ENCODE data around the gene KNSTRN. TPM values are rescaled to one million over a fixed set of nuclear protein-coding genes. Genes with fewer than 3 reads are reported as not detected.

KNSTRN gene
- total RNA-seq, 1 experiment from 2014 or later: 115 TPM

- H3K36me3 ChIP-seq (ENCODE audit: low read depth, low read length): no peaks in the 10 kb centered on the region
- no TSS peak for BruUV-seq (replicated peaks)
- no peak overlapping the region for H2AFZ ChIP-seq (ENCODE audit: low read length)
- H3K9ac ChIP-seq (ENCODE audit: low read length): no peak overlapping the region
- DNase-seq (no peak), ATAC-seq (no peak)
- H4K20me1 ChIP-seq (ENCODE audit: low read length): no peaks in the 10 kb centered on the region
- H3K79me2 ChIP-seq (ENCODE audit: low read length): no peaks in the 10 kb centered on the region
- no peaks in the 10 kb centered on the region for H3F3A ChIP-seq (ENCODE audit: low read length, unreplicated experiment)
- POLR2A ChIA-PET (ENCODE audit: unreplicated experiment): no interaction called here
- H3K27me3 ChIP-seq (ENCODE audit: low read length): no peaks in the 10 kb centered on the region
- CTCF ChIA-PET: interaction anchor here (0.5 kb wide), 1 partner anchor 18 kb away, joined by 4 read pairs; no protein-coding TSS in a partner anchor
- H3K4me2 ChIP-seq (ENCODE audit: low read length): peak overlapping the region; percentile 99; the same call in 1 of the 2 replicates
- peaks cover 8% of the 10 kb centered on the region; the same call in 1 of the 2 replicates for H3K4me1 ChIP-seq (ENCODE audit: insufficient read depth, low read length)
- H3K9me3 ChIP-seq (ENCODE audit: low read length): no peaks in the 10 kb centered on the region
- no peak for TF ChIP-seq EZH2phosphoT487 (IDR thresholded peaks at IDR 0.05; ENCODE audit: borderline replicate concordance, low read length)
- no peak for TF ChIP-seq EZH2 (IDR thresholded peaks at IDR 0.05; ENCODE audit: low read length, unreplicated experiment)
- no peak for TF ChIP-seq CTCF (conservative IDR thresholded peaks at IDR 0.05; ENCODE audit: low read depth, low read length)
- no peak overlapping the region for H3K4me3 ChIP-seq (ENCODE audit: low read length)
- H3K9me2 ChIP-seq (replicated peaks; ENCODE audit: low read length): no peaks in the 10 kb centered on the region
- intact Hi-C loops (cut with micrococcal nuclease): no loop called here
- no peak overlapping the region for H3K27ac ChIP-seq (ENCODE audit: low read length)
Measured at GRCh38 chr15:40357246-40357645, 25.3 kb upstream of the KNSTRN start.

- POLR2A ChIA-PET (ENCODE audit: unreplicated experiment): interaction anchor here (0.7 kb wide), 1 partner anchor 15 kb away, joined by 4 read pairs; no protein-coding TSS in a partner anchor
- peaks cover 8% of the 10 kb centered on the region; the same call in 1 of the 2 replicates for H3K4me1 ChIP-seq (ENCODE audit: insufficient read depth, low read length)
- H3K4me2 ChIP-seq (ENCODE audit: low read length): peak within 1 kb of the TSS; percentile 99
- DNase-seq: peak; percentile 84
- H3K9me2 ChIP-seq (replicated peaks; ENCODE audit: low read length): no peaks in the 10 kb centered on the region
- peak within 1 kb of the TSS; percentile 95 for H2AFZ ChIP-seq (ENCODE audit: low read length)
- no peaks in the 10 kb centered on the region for H3K79me2 ChIP-seq (ENCODE audit: low read length)
- H3K27me3 ChIP-seq (ENCODE audit: low read length): no peaks in the 10 kb centered on the region
- H4K20me1 ChIP-seq (ENCODE audit: low read length): no peaks in the 10 kb centered on the region
- no TSS peak for BruUV-seq (replicated peaks)
- peak within 1 kb of the TSS; percentile 72 for H3K4me3 ChIP-seq (ENCODE audit: low read length)
- ATAC-seq: peak; percentile 86
- no peak within 1 kb of the TSS for H3K27ac ChIP-seq (ENCODE audit: low read length)
- no peaks in the 10 kb centered on the region for H3K9me3 ChIP-seq (ENCODE audit: low read length)
- H3K9ac ChIP-seq (ENCODE audit: low read length): no peak within 1 kb of the TSS
- CTCF ChIA-PET: interaction anchor here (0.5 to 0.6 kb wide), 2 partner anchors 18 to 19 kb away, joined by 3 to 4 read pairs; no protein-coding TSS in a partner anchor
- no peaks in the 10 kb centered on the region for H3F3A ChIP-seq (ENCODE audit: low read length, unreplicated experiment)
- no peak for TF ChIP-seq EZH2phosphoT487 (IDR thresholded peaks at IDR 0.05; ENCODE audit: borderline replicate concordance, low read length)
- no peak for TF ChIP-seq CTCF (conservative IDR thresholded peaks at IDR 0.05; ENCODE audit: low read depth, low read length)
- H3K36me3 ChIP-seq (ENCODE audit: low read depth, low read length): no peaks in the 10 kb centered on the region
- intact Hi-C loops (cut with micrococcal nuclease): no loop called here
Measured at GRCh38 chr15:40357723-40358470, 24.6 kb upstream of the KNSTRN start, which contains the start of gene DISP2. Gene DISP2, plus strand, starts transcription at chr15:40358219. Its CDS starts 103 bp downstream, at chr15:40358322.

All from PC-3 (cell line).